Skeletal muscle tissue (tissue), 4 donors: ENCODE measurements around the gene TOR1AIP2. TPM values are rescaled to one million over a fixed set of nuclear protein-coding genes. Genes with fewer than 3 reads are reported as not detected.

Experiments
- H3K27ac ChIP-seq: one replicate; pipeline ENCODE4 v1.7.0; 2013; ENCODE audit warnings: mild to moderate bottlenecking, low read depth, low read length, inconsistent platforms
- H3K27me3 ChIP-seq, 3 donors: one replicate each; pipeline ENCODE4 v1.7.0; 2013; ENCODE audit warnings: low read length in 3 of 3; ENCODE audit not compliant: control insufficient read depth in 3 of 3, insufficient read depth in 3 of 3
- H3K36me3 ChIP-seq, 3 donors: one replicate each; pipeline ENCODE4 v1.7.0; 2013; ENCODE audit warnings: low read length in 3 of 3; ENCODE audit not compliant: control insufficient read depth in 3 of 3, insufficient read depth in 3 of 3
- H3K4me1 ChIP-seq, 3 donors: one replicate each; pipeline ENCODE4 v1.7.0; 2013; ENCODE audit warnings: low read length in 3 of 3, mild to moderate bottlenecking in 3 of 3; ENCODE audit not compliant: control insufficient read depth in 3 of 3, insufficient read depth in 3 of 3
- H3K4me3 ChIP-seq, 3 donors: one replicate each; pipeline ENCODE4 v1.7.0; 2013; ENCODE audit warnings: low read length in 3 of 3
- H3K9ac ChIP-seq, 3 donors: one replicate each; pipeline ENCODE4 v1.7.0; 2013; ENCODE audit warnings: low read length in 3 of 3, mild to moderate bottlenecking in 3 of 3, moderate library complexity in 2 of 3, low read depth in 1 of 3
- H3K9me3 ChIP-seq, 3 donors: one replicate each; pipeline ENCODE4 v1.7.0; 2013; ENCODE audit warnings: low read length in 3 of 3; ENCODE audit not compliant: control insufficient read depth in 3 of 3
- total RNA-seq: library from RNA; depleted of rRNA; stranded (reverse); fragments of >200 nt; gene quantifications from one replicate; pipeline ENCODE4 v1.2.3, GENCODE V29; 2014
- donor health status: Osteomylitis.

TOR1AIP2 gene
- total RNA-seq = 34.4 TPM

DNA sequence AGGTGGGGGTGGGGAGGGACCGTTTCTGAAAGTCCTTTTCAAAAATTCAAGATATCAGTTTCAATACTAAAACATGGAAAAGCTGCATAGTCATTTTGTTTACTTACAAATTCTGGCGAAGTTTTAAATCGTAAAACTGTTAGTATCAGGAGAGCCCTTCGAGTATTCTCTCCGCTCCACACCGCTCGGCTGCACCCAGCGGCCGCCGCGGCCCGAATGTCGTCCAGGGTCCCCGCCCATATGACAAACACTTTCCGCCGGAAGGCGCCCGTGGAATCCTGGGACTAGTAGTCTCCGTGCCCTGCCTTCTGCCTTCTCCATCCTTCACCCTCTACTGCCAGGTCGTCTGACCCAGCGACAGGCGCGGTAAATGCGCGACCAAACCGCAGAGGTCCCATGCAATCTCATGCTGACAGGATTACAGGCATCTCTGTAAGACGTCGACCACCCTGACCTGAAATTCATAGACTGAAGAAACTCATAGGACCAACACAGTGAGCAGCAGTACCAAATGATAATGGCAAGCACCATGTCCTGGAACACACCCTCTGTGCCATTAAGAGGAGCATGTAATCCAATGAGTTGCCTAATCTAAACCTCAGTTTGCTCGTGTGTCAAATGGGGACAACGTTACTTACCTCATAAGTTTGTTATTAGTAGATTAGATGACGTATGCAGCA is at the start of gene TOR1AIP2:
TOR1AIP2 (minus strand) TSS at position 218 of the 680 bp plus-strand sequence. CDS start 25,138 bp downstream, outside the sequence.
- peaks cover 4 to 17% (median 11%) of the 10 kb centered on the region in 3 donors for H3K4me1 ChIP-seq
- H3K27ac ChIP-seq = peak within 1 kb of the TSS; percentile 56

DNA sequence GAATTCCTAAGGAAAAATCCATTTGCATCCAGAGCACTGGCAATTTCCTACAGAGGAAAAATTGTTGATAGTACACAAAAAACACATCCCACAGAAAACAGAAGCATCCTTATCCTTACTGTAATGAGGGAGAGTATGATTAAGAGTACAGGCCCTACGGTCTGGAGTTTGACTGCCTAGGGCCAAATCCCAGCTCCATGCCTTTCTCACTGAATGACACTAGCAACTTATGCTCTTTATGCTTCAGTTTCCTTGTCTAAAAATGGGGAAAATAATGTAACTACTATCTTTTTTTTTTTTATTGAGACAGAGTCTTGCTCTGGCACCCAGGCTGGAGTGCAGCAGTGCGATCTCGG is 49.2 kb upstream of the TOR1AIP2 start:
- no peak overlapping the region for H3K9ac ChIP-seq
- H3K36me3 ChIP-seq = peaks cover 0 to 3% (median 0%) of the 10 kb centered on the region in 3 donors
- H3K4me1 ChIP-seq = peaks cover 0 to 5% (median 0%) of the 10 kb centered on the region in 3 donors
- no peak overlapping the region for H3K27ac ChIP-seq
- no peaks in the 10 kb centered on the region for H3K9me3 ChIP-seq
- no peak overlapping the region for H3K4me3 ChIP-seq
- H3K27me3 ChIP-seq = no peaks in the 10 kb centered on the region

More for the DNA sequence above, at the start of gene TOR1AIP2:
- Histone ChIP-seq H3K9me3 (no peaks in the 10 kb centered on the region), H3K9ac (peak within 1 kb of the TSS; percentile 82 to 88 (median 83)), H3K36me3 (peaks cover 0 to 12% (median 10%) of the 10 kb centered on the region in 3 donors), H3K4me3 (peak within 1 kb of the TSS; percentile 85 to 95 (median 90)), H3K27me3 (no peaks in the 10 kb centered on the region)

DNA sequence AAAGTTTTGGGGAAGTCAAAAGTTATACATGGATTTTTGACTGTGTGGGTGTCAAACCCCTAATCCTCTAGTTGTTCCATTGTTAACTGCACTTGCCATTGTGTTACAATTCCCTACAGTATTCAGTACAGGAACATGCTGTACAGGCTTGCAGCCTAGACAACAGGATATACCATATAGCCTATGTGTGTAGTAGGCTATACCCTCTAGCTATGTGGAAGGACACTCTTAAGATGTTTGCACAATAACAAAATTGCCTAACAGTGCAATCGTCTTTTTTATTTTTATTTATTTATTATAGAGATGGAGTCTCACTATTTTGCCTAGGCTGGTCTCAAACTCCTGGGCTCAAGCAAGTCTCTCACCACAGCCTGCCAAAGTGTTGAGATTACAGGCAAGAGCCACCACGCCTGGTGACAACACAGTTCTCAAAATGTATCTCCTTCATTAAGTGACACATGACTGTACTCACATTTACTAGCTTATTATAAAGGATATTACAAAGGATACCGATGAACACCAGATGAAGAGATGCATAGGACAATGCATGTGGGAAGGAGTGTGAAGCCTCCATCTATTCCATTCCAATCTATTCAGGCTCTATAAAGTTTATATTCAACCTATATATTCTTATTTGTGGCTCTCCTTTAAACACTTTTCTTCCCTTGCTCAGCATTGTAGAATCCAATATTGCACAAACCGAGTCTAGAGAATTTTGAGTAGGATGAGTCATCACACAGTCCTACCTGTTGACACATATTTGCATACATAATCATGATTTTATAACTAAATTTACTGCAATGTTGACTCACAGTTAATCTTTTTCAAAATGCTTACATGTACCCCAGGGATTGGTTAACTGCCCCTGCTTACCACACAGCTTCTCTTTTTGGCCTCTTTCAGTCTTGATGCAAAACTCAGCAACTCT is 48.6 kb upstream of the TOR1AIP2 start:
- no peak overlapping the region for H3K9ac ChIP-seq
- peaks cover 0 to 5% (median 0%) of the 10 kb centered on the region in 3 donors for H3K4me1 ChIP-seq
- H3K27ac ChIP-seq = no peak overlapping the region
- peaks cover 0 to 9% (median 3%) of the 10 kb centered on the region in 3 donors for H3K36me3 ChIP-seq
- no peaks in the 10 kb centered on the region for H3K9me3 ChIP-seq
- H3K4me3 ChIP-seq = no peak overlapping the region
- H3K27me3 ChIP-seq = no peaks in the 10 kb centered on the region

DNA sequence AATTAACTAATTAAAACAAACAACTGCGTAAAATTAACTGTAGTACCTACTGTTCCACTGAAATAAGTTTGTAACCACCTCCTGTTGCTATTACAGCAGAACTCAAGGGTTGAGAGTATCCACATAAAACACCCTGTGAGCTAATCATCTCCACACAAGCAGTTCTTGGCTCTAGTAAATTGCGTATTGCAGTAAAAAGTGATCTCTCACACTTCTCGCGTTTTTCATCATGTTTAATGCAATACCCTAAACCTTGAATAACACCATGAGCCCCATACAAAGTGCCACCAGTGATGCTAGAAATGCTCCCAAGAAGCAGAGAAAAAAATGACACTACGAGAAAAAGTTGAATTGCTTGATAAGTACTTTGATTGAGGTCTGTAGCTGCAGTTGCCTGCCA is 47.7 kb upstream of the TOR1AIP2 start:
- H3K27me3 ChIP-seq = no peaks in the 10 kb centered on the region
- H3K4me3 ChIP-seq = no peak overlapping the region
- peaks cover 0 to 10% (median 9%) of the 10 kb centered on the region in 3 donors for H3K36me3 ChIP-seq
- no peak overlapping the region for H3K27ac ChIP-seq
- peaks cover 0 to 5% (median 0%) of the 10 kb centered on the region in 3 donors for H3K4me1 ChIP-seq
- no peaks in the 10 kb centered on the region for H3K9me3 ChIP-seq
- H3K9ac ChIP-seq = no peak overlapping the region

DNA sequence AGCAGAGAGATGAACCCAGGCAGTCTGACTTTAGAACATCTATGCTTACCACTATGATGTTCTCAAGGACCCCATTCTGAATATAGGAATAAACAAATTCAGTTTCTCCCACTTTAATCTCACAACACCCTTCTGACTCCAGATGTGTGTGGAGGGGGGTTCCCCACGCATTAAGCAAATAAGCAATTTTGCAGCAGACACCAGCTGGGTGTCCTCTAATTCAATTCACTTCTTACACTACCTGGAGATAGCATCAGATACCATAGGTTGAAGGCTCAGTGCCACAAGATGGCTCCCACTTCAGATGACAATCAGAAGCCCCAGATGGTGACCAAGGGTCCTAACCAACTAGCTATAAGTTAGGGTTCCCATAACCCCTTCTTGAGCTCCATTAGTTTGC is 46.7 kb upstream of the TOR1AIP2 start:
- Histone ChIP-seq H3K4me1 (peaks cover 0 to 5% (median 0%) of the 10 kb centered on the region in 3 donors), H3K27ac (no peak overlapping the region), H3K27me3 (no peaks in the 10 kb centered on the region), H3K36me3 (peaks cover 1 to 17% (median 16%) of the 10 kb centered on the region in 3 donors), H3K9me3 (no peaks in the 10 kb centered on the region), H3K4me3 (no peak overlapping the region), H3K9ac (no peak overlapping the region)

DNA sequence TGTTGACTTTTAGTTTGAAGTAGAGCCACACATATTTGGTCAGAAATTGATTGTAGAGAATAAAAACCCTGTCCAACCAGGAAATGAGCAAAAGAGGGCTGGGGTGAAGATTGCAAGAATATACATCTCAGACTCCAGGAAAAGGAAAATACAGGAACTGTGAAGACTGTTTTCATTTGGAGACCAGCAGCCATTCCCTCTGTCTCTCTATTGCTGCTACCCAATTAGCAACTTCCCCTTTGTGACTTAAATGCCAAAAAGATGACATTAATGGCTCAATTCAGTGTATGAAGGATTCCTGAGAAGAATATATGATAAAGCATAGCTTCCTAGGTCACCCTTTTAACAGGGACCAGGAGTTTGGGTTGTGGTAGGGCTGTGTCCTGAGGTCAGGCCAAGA is 45.4 kb upstream of the TOR1AIP2 start:
- peaks cover 0 to 5% (median 0%) of the 10 kb centered on the region in 3 donors for H3K4me1 ChIP-seq
- no peaks in the 10 kb centered on the region for H3K9me3 ChIP-seq
- H3K36me3 ChIP-seq = peaks cover 3 to 28% (median 28%) of the 10 kb centered on the region in 3 donors
- H3K27ac ChIP-seq = no peak overlapping the region
- H3K27me3 ChIP-seq = no peaks in the 10 kb centered on the region
- H3K9ac ChIP-seq = no peak overlapping the region
- H3K4me3 ChIP-seq = no peak overlapping the region

GRCh38 chr1:179921981-179922872 is 44.6 kb upstream of the TOR1AIP2 start:
- Histone ChIP-seq H3K36me3 (peaks cover 7 to 36% (median 36%) of the 10 kb centered on the region in 3 donors), H3K27ac (no peak overlapping the region), H3K9ac (no peak overlapping the region), H3K27me3 (no peaks in the 10 kb centered on the region), H3K4me3 (no peak overlapping the region), H3K9me3 (no peaks in the 10 kb centered on the region), H3K4me1 (peaks cover 0 to 5% (median 0%) of the 10 kb centered on the region in 3 donors)

DNA sequence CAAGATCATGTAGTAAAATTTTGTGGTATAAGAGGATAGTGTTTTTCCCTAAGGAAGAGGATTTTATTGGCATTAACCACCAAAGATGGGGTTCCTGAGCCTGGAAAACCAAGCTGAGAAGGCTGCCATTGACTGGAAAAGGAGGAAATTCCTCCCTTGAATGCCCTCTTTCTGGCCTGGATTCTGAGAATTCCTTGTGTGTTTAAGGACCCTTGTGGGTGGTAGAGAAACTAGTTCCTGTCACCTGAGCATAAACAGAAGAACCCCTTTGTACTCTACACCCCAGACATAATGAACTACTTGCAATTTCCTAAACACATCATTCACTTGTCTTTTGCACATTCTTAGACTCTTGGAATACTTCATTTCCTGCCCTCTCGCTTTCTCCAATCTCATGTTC is 43.9 kb upstream of the TOR1AIP2 start:
- H3K4me1 ChIP-seq = peaks cover 0 to 5% (median 0%) of the 10 kb centered on the region in 3 donors
- no peak overlapping the region for H3K4me3 ChIP-seq
- H3K9ac ChIP-seq = no peak overlapping the region
- peaks cover 7 to 41% (median 36%) of the 10 kb centered on the region in 3 donors for H3K36me3 ChIP-seq
- H3K27ac ChIP-seq = no peak overlapping the region
- H3K27me3 ChIP-seq = no peaks in the 10 kb centered on the region
- H3K9me3 ChIP-seq = no peaks in the 10 kb centered on the region

- Histone ChIP-seq H3K36me3 (peaks cover 24 to 59% (median 58%) of the 10 kb centered on the region in 3 donors), H3K9me3 (no peaks in the 10 kb centered on the region), H3K4me1 (peaks cover 0 to 5% (median 0%) of the 10 kb centered on the region in 3 donors), H3K27ac (no peak overlapping the region), H3K9ac (no peak overlapping the region), H3K27me3 (no peaks in the 10 kb centered on the region), H3K4me3 (no peak overlapping the region)
These were observed 40.2 kb upstream of the TOR1AIP2 start for GRCh38 chr1:179917601-179918429.
